Colonic mucosa (tissue), 4 donors: ENCODE data around the gene ISG20. TPM values are rescaled to one million over a fixed set of nuclear protein-coding genes. Genes with fewer than 3 reads are reported as not detected.
"Not testable (repeated sequence)": the region's sequence is repeated elsewhere in the genome, so short reads cannot be mapped to it uniquely, and the experiment has no call there.

Experiments
- DNase-seq: peaks from one replicate; pipeline ENCODE4 v3.0.0-alpha.2; 2020
- H3K27ac ChIP-seq: fragments of 200-600 bp; one replicate; pipeline ENCODE4 v1.8.0; 2021
- H3K27me3 ChIP-seq: fragments of 200-600 bp; one replicate; pipeline ENCODE4 v1.8.0; 2021
- H3K36me3 ChIP-seq: fragments of 200-600 bp; one replicate; pipeline ENCODE4 v1.8.0; 2021
- H3K4me1 ChIP-seq: fragments of 200-600 bp; one replicate; pipeline ENCODE4 v1.8.0; 2021; ENCODE audit warnings: mild to moderate bottlenecking
- H3K4me3 ChIP-seq: fragments of 200-600 bp; one replicate; pipeline ENCODE4 v1.8.0; 2021
- H3K9ac ChIP-seq, 2 donors: one replicate each; pipeline ENCODE4 v1.7.0; 2013; ENCODE audit warnings: control low read depth in 2 of 2, low read depth in 2 of 2, low read length in 2 of 2
- H3K9me3 ChIP-seq: fragments of 200-600 bp; one replicate; pipeline ENCODE4 v1.8.0; 2021
- intact Hi-C: fragments of 100-400 bp; cut with DNase I; formaldehyde crosslinking; loops from one replicate; pipeline ENCODE4 v1.14.1; 2022
- total RNA-seq, 2 donors: library from RNA; stranded (reverse); fragmentation: NEBNext Ultra II Directional in 1 of 2; extraction: Animal tissue kit (Norgen Biotek cat#: 25700) in 1 of 2; gene quantifications; one replicate each; pipeline ENCODE4 v1.2.1, GENCODE V29; 2021
- TF ChIP-seq, protein P1 (sequence below): fragments of 200-600 bp; IDR thresholded peaks from one replicate; pipeline ENCODE4 v1.8.0; 2022; ENCODE audit warnings: antibody characterized with exemption, mild to moderate bottlenecking
- donor health status: healthy.
- donor health status: DM: no; HTN: no; CAD: no.
- donor health status: DM: no; HTN: no; CAD: no.

Gene ISG20
- total RNA-seq, 2 donors from 2014 or later = 43.5 to 60.5 TPM

DNA sequence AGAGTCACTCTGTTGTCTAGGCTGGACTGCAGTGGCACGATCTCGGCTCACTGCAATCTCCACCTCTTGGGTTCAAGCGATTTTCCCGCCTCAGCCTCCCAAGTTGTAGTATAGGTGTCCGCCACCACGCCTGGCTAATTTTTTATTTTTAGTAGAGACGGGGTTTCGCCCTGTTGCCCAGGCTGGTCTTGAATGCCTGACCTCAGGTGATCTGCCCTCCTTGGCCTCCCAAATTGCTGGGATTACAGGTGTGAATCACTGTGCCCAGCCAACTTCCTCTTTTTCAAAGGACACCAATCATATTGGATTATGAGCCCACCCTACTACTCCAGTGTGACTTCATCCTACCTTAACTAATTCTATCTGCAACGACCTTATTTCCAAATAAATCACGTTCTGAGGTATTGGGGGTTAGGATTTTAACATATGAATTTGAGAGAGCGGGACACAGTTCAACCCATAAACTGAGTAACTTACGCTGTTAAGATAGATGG lies 3.2 kb downstream of the ISG20 start:
- Histone ChIP-seq H3K27me3 (no peaks in the 10 kb centered on the region), H3K36me3 (no peaks in the 10 kb centered on the region), H3K9me3 (no peaks in the 10 kb centered on the region), H3K27ac (no peak overlapping the region), H3K9ac (no peak overlapping the region), H3K4me3 (no peak overlapping the region), H3K4me1 (peaks cover 5% of the 10 kb centered on the region)
- no peak for DNase-seq
- intact Hi-C loops = no loop called here
- TF ChIP-seq, protein P1, sequence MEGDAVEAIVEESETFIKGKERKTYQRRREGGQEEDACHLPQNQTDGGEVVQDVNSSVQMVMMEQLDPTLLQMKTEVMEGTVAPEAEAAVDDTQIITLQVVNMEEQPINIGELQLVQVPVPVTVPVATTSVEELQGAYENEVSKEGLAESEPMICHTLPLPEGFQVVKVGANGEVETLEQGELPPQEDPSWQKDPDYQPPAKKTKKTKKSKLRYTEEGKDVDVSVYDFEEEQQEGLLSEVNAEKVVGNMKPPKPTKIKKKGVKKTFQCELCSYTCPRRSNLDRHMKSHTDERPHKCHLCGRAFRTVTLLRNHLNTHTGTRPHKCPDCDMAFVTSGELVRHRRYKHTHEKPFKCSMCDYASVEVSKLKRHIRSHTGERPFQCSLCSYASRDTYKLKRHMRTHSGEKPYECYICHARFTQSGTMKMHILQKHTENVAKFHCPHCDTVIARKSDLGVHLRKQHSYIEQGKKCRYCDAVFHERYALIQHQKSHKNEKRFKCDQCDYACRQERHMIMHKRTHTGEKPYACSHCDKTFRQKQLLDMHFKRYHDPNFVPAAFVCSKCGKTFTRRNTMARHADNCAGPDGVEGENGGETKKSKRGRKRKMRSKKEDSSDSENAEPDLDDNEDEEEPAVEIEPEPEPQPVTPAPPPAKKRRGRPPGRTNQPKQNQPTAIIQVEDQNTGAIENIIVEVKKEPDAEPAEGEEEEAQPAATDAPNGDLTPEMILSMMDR = no peak

DNA sequence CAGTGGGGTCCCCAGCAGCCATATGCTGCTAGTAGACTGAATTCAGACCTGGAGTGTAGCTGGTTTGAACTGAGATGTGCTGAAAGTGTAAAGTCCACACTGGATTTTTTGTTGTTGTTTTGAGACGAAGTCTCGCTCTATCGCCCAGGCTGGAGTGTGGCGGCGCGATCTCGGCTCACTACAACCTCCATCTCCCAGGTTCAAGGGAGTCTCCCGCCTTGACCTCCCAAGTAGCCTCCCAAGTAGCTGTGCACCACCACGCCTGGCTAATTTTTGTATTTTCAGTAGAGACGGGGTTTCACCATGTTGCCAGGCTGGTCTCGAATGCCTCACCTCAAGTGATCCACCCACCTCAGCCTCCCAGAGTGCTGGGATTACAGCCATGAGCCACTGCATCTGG lies 3.7 kb downstream of the ISG20 start:
- H3K9ac ChIP-seq, H3K4me1 ChIP-seq, DNase-seq, H3K36me3 ChIP-seq, intact Hi-C loops, H3K9me3 ChIP-seq, H3K27ac ChIP-seq, H3K4me3 ChIP-seq, H3K27me3 ChIP-seq: not testable (repeated sequence)

DNA sequence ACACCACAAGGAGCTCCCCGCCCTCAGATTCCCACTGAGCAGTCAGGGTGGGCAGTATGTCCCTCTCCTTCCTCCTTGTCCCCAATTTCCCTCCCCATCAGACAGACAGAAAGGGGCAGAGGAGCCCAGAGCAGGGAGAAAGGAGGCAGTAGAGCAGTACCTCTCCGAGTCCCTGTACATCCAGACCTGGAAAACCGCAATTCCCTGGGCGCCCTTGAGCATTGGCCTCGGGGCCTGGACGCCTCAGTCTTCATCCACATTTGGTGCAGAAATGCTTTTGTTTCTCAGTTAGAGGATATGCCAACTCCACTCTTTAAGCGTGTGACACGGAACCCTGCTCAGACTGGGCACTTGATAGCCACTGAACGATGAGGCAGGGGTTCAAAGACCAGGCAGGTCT lies 5.9 kb downstream of the ISG20 start:
- no peak overlapping the region for H3K4me3 ChIP-seq
- peaks cover 19% of the 10 kb centered on the region for H3K4me1 ChIP-seq
- H3K27me3 ChIP-seq = no peaks in the 10 kb centered on the region
- H3K9ac ChIP-seq = no peak overlapping the region
- DNase-seq = no peak
- no peak overlapping the region for H3K27ac ChIP-seq
- intact Hi-C loops = no loop called here
- H3K9me3 ChIP-seq = no peaks in the 10 kb centered on the region
- H3K36me3 ChIP-seq = no peaks in the 10 kb centered on the region
- TF ChIP-seq, protein P1 = no peak

DNA sequence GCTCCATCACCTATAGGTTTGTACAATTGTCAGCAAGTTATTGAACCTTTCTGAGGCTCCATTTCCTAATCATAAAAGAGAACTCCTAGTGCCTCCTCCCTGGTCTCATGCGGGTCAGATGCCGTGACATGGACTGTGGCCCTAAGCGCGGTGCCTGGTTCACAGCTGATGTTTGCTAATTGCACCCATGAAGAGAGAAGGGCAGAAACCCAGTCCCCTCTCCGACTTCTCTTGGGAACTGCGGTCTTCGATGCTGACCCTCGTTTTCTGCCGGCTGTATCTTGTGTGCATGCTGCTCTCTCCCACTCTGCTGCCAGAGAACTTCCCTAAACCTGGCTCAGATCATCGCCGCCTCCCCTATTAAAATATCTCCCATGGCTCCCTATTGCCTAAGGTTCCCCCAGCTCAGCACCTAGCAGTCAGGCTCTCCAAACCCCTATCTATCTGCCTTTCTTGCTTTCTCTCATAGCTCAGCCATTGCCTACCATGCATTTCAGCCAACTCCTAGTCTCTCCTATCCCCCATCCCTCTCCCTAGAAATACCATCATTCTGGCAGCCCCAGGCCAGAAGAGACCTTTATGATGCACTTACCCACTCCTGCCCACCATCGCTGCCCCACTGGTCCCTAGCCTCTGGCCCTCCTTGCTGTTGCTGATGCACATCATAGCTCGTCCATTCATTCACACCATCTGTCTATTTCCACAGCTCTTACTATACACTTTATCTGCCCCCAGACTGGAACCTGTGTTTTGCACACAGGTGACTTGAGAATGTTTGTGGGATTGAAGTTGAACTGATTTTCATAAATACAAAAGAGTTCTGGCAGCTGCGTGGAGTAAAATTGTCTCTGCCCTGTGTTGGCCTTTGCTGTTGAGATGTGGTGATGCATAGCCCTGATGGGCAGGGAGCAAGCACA lies 6.6 kb downstream of the ISG20 start:
- no peak overlapping the region for H3K27ac ChIP-seq
- no peak overlapping the region for H3K4me3 ChIP-seq
- H3K4me1 ChIP-seq = peaks cover 17% of the 10 kb centered on the region
- DNase-seq = no peak
- intact Hi-C loops = no loop called here
- H3K9ac ChIP-seq = no peak overlapping the region
- H3K36me3 ChIP-seq = no peaks in the 10 kb centered on the region
- TF ChIP-seq, protein P1 = no peak
- no peaks in the 10 kb centered on the region for H3K9me3 ChIP-seq
- no peaks in the 10 kb centered on the region for H3K27me3 ChIP-seq

DNA sequence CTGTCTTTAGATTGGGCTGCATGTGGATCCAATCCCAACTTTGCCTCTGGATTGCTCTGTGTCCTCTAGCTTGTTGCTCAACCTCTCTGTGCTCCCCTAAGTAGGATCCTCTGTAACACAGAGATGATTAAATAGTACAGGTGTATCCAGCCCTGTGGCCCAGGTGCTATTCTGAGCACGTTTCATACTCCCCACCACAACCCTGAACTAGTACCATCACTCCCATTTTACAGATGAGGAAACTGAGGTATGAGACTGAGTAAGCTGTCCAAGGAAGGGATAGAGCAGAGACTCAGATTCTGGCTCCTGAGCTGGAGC lies 7.2 kb downstream of the ISG20 start:
- DNase-seq = no peak
- H3K36me3 ChIP-seq = no peaks in the 10 kb centered on the region
- no peak overlapping the region for H3K27ac ChIP-seq
- no peaks in the 10 kb centered on the region for H3K9me3 ChIP-seq
- no peaks in the 10 kb centered on the region for H3K27me3 ChIP-seq
- no peak overlapping the region for H3K4me3 ChIP-seq
- peaks cover 17% of the 10 kb centered on the region for H3K4me1 ChIP-seq
- TF ChIP-seq, protein P1 = no peak
- intact Hi-C loops = no loop called here
- no peak overlapping the region for H3K9ac ChIP-seq

DNA sequence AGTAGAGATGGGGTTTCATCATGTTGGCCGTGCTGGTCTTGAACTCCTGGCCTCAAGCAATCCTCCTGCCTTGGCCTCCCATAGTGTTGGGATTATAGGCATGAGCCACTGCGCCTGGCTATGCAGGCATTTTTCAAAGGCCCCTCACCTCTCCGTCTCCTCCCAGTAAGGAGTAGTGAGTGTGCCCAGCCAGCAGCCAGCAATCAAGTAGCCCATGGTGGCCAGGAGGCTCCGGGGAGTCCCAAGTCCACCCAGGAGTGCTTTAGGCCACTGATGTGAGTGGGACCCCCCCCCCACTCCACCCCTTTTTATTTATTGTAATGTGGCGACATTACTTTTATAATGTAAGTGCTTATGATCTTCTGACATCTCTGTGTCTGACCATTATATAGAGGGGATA lies 8.1 kb downstream of the ISG20 start:
- peaks cover 17% of the 10 kb centered on the region for H3K4me1 ChIP-seq
- TF ChIP-seq, protein P1 = no peak
- H3K27me3 ChIP-seq = no peaks in the 10 kb centered on the region
- DNase-seq = peak; percentile 14
- H3K36me3 ChIP-seq = no peaks in the 10 kb centered on the region
- H3K4me3 ChIP-seq = no peak overlapping the region
- H3K9ac ChIP-seq = no peak overlapping the region
- no peaks in the 10 kb centered on the region for H3K9me3 ChIP-seq
- intact Hi-C loops = no loop called here
- H3K27ac ChIP-seq = no peak overlapping the region
